Activated naive CD8-positive, alpha-beta T cell treated with anti-CD3 and anti-CD28 coated beads, Interleukin-2, amount 50 U/mL, for 16 hours (primary cell): ENCODE measurements around the gene POLL.
"Not testable (repeated sequence)": the region's sequence is repeated elsewhere in the genome, so short reads cannot be mapped to it uniquely, and the experiment has no call there.

Source experiments
- DNase-seq: peaks from one replicate; pipeline ENCODE4 v3.0.0-alpha.2; 2020; ENCODE audit warnings: low read depth, low spot score

The POLL gene

DNA sequence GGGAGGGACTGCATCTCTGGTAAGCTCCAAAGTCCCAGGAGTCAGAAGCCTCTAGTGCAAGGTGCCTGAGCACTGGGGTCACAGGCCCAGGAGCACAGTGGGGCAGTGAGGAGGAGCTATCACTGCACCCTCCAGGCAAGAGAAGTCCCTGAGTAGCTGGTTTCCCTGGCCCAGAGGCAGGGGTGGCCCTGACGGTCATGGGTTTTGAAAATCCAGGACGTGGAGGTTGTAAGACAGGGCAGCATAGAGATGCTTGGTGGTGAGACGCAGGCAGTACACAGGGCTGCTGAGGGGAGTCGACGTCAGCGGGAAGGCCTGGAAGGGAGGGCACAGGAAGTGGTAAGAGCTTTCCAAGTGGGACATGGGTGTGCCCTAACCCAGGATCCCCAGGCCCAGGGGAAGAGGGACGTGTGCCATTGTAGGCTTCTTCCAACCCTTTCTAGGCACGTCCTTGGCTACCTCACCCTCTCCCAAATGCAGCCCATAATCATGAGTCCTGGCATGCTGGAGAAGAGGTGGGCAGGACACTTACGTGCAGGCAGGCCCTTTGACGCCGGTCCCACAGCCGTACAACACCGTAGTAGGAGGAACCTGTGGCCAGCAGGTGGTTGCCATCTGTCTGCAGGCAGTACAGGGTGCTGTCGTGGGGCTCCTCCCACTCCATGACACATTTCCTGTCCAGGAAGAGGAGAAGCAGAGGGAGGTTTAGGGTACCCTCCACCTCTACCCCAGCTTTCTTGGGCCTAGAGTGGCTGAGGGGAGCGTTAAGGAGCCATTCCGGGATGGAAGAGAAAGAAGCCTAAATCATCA, 23.2 kb upstream of the POLL start:
- no peak for DNase-seq

DNA sequence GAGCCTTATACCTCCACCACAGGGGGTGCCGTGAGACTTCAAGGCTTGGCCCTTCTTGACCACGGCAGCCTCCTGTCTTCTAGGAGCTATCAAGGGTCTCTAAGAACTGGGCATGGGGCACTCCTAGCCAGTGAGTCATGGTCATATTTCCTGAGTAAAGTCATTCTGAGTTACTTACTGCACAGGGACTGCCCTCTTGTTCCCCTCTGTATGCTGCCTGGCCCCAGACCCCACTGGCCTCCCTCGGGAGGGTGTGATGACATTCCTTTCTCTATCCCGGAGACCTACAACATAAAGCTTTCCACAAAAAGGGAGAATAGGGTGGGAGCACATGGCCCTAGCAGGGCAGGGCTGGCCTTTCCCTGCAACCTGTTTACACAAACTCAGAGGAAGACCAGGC, 21.4 kb upstream of the POLL start:
- DNase-seq = no peak

DNA sequence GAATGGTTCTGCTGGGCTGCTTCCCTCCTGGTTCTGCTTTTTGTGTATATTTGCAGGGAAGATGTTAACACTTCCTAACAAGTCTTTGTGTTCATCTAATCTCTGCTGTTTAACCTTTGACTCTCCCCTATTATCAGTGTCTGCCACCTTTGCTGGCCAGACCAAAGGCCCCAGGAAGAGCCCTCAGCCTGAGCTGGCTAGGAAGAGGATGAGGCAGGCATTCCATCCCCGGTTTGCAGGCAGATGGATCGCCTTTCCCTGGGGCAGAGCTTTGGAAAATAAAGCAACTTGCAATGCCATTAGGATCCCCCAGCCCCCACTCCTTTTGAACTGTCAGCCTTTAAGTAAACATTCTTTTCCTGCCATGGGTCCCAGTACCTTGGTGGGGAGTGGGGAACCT, 19.1 kb upstream of the POLL start:
- no peak for DNase-seq

DNA sequence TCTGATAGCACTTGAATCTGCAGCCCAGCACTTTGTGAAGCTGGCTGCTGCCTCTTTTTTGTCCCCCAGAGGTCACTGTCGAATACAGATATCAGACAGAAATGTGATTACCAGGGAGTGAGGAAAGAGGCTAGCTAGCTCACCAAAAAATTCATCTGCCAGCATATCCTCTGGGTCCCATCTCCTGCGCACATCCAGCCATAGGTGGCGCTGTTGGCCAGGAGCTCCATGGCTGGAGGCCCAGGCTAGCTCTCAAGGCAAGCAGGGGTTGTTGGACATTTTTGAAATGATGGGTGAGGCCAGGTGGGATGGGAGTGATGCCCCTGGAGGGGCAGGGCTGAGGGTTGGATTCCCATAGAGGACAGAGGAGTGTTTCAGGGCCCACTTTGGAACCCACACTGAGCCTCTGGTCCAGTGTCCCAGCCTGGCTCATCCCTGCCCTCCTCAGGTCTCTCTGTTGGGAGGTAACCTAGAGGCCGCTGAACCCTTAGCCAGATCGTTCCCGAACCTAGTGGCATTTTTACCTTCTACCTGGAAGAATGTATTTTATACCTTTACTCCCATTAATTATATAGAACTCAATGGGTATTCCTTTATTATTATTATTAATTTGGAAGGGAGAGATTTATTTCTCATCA, 14.8 kb upstream of the POLL start:
- DNase-seq = peak; percentile 42

DNA sequence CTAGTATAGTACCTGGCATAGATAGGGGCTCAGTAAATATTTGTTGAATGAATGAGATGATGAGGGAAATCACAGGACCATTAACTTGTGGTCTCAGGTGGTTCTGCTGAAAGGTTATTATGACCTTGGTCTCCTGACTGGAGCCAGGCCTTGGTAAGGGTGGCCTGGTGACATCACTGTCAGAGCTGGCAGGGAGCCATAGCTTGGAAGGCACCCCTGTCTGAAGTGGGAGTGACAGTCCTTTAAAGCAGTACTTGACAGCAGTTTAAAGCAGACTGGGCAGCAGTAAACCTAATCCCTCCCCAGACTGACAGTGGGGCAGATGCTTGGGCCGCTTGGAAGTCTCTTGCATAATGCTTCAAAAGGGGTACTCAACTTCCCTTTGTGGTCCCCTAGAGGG, 13.5 kb upstream of the POLL start:
- DNase-seq = no peak

DNA sequence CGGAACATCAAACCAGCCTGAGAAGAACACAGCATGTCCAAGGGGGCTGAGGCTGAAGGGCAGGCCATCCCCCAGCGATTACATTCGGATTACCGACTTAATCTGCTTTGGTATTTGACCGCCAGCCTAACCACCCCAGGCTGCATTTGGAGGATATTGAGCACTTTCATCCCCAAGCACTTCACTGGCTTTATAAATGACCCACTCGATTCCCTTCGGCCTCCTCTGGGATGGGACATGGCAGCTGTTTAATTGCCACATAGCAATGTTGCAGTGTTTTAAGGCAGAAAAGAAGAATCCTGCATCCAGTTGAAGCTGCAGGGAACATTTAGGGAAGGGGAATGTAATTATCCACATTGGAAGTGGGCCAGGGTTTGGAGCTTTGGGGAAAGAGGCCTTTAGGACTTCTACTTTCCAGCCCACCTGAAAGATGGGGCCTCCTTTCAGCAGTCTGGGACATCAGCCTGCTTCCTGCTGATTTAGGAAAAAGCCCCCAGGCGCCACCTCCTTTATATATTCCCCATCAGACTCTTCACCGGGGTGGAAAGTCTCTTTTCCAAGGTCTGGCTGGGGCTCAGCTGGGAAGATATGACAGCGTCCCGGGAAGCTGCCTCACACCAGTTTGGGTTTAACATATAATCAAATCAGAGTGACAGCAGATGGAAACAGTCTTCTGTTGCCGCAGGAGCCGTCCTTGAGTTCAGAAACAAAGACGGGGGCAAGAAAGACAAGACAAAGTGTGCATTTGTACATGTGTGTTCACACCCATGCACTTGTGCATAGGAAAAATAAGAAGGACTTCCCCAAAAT, 9.2 kb upstream of the POLL start:
- DNase-seq = no peak

DNA sequence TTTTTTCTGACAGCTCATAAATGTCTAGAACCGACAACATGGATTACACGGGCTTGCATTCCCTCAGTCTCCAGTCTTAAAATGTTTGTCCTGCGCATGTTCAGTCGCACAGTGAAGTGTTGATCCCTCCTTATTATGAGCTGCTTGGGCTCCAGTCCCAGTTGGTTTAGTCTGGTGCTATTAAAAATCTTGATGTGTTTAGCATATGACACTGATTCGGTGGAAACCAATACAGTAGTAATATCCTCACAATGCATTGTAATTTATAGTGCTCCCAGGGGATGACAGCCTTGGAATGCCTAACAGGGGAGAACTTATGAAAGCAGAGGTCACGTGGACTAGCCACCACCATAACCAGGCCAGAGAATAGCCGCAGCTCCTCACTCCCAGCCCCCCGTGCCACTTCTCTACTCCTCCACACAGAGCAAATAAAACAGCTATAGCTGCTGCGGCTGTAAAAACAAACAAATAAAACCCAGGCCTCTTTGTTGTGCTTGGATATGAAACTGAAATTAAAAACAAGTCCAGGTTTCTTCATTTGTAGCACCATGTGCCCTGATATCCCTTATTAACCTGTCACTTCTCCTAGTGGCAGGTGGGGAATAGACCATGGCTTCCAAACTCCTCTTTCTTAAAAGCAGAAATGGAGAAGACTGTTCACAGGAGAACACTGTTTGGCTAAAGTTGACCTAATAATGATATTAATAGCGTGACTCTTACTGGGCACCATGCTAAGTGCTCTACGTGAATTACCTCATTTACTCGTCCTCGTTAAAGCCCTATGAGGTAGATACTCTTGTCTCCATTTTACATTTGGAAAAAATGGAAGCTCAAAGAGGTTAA, 7.8 kb upstream of the POLL start:
- no peak for DNase-seq

DNA sequence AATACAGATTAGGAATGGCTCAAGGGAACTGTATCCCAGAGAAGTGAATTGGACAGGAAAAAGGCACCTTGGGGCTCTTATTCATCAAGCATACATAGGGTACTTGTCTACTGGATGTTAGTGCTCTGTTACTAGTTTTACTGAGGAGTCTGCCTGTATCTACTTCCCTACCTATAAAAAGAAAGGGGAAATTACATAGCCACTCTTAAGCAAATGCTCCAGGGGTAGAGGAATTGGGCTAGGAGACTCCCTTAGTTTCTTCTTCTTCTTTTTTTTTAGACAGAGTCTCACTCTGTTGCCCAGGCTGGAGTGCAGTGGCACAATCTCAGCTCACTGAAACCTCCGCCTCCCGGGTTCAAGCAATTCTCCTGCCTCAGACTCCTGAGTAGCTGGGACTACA, 5.3 kb upstream of the POLL start:
- not testable (repeated sequence) for DNase-seq

DNA sequence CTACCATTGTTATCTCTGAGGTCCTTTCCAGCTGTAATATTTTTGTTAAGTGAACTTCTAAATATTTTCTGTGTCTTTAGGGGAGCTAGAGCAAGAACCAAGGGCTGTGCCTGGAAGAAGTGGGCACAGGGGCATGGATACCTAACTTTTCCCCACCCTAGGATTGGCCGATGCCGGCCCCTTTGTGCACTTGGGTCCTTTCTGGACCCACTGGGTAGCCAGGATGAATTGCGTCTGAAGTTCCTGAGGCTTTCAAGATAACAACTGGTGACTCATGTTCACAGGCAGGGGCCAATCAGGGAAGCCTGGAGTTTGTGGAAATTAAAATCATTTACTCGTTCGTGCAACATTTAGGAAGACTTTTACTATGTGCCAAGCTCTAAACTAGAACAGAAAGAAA, 822 bp upstream of the POLL start:
- DNase-seq = no peak

DNA sequence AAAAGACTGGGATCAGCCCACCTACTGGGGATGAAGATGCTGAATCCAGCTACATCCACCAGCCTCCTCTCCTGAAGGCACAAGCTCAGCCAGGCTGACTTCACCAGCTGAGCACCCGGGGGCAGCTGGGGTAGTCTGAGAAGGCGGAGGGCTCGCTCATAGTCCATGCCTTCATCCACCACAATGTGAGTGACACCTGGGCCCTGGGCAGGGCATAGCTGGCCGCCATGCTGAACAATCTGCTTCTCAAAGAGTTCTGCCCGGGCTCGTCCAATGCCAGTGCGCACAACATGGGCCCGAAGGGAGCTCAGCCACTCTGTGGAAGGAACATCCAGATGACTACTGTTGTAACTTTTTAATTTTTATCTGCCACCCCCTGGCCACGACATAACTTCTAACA, 2.2 kb downstream of the POLL start:
- DNase-seq = no peak

DNA sequence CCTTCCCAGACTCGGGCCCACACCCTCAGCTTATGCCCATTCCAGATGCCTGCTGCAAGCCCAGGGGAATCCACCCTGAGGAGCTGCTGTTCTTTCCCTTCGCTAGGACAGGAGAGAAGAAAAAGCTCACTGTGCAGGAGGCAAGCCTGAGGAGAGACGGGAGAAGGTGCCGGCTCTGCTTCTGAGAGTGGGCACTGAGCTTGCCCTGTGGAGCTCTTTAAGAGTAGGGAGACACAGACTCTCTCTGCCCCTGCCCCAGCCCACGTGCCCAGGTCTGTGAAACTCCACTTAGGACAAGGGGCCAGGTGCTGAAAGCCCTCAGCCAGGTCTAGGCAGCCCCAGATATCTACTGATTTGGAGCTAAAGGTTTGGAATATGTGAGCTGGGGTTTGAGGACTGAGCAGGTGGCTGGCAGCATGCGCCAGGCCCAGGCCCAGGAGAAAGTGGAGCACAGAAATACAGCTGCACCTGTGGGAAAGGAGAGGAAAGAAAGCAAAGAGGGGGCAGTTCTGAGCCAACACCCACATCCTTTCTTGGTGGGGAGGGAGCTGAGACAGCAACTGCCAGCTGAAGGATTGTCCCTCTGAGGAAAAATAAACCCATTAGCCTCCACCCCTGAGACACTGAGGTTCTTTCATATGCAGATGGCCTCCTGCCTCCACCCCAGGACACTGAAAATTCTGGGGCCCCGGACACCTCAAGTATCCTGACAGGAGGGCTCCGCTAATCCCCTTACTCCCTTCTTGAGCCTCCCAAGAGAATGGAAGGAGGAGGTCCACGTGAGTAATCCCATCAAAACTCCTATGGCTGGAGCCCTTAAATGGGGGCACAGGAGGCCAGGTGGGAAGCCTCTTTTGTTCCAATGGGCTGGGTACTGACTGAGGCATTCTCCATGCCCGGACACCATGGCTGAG, 7.3 kb downstream of the POLL start:
- no peak for DNase-seq

DNA sequence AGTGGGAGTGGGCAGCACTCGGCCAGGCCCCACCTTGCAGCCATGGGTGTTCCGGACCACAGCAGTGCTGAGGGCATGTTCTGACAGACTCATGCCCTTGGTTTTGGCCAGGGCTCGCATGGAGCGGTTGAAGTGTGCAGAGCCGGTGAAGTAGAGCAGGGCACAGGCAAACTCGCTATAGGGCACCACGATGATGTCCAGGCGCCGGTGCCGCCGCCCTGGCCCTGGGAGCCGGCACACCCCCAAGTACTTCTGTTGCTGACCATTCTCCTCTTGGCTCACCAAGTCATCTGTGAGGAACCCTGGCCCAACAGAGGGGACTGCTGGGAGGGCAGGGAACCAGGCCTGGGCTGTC, 8.6 kb downstream of the POLL start:
- DNase-seq = no peak

DNA sequence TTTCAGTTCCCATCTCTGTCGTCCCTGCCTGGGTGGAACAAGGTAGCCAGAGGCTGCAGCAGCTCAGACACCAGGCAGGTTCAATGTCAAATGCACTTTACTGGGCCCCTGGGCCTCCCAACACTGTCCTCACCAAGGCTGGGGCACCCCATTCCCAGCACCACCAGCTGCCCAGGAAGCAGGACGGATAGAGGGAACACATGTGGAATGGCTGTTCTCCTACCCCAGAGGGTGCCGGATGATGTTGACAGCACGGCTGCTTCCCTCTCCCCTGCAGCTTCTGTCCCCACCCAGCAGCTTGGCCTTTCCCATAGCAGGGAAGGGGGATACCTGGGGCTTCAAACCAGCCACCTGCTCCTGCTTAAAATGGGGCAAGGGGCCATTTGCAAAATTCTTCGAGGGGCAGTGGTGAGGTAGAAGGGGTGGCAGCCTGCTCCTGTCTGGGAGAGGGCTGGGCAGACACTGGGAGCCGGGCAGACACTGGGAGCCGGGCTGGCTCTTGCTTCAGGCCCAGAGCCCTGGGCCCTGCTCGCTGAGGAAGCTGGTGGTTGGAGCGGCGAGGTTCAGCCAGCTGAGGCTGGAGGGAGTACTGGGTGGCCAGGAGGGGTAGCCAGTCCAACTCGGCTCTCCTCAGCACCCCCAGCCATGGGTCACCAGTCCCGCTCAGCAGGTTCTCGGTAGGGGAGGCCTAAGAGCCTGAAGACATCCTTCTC, 9.1 kb downstream of the POLL start:
- DNase-seq = no peak

DNA sequence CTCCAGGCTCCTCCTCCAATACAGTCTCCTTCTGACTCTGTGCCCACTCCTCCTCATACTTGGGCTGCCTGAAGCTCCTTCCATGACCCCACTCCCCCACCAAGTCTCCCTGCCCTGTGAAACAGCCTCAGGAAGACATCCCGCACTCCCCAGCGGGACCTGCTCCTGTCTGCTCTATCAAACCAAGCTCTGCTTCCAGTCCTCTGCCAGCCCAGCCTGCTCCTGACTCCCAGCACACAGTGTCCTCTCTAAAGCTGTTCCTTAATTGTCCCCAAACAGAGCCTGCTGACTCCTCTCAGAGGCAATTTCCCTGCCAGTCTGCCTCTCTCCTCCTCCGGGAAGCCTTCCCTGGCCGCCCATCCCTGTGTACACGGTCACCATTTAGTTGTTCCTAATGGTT, 9.9 kb downstream of the POLL start:
- no peak for DNase-seq

DNA sequence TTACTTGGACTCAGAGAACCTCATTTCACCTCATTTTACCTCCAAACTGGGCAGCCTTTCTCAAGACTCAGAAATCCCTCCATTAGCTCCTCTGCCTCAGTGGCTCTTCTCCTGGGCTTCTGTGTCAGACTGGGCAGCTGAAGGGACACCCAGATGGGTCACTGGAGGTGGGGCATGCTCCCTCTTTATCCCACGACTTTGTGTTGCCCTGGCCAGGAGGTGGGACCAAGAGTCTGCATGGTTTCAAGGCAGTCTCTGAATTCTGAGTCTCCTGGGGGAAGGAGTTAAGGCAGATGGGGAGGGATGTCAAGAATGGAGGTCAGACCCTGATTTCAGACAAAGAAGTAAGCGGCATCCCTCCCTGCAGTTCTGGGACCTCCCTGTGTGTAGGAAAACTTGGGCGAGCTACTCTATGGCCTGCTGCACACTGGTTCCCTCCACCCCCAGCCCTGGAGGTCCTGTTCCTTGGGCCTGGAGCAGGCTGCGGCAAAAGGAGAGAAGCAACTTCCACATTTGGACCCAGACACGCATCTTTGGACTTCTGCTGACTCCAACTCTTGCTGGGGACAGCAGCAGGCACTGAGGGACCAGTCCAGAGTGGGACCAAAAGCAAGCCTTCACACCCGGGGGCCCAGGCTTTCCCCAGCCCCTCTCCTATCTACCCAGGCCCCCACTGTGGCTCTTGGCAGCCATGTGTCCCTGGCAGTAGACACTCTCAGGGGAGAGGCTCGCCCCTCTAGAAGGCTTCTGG, 10.8 kb downstream of the POLL start:
- no peak for DNase-seq

DNA sequence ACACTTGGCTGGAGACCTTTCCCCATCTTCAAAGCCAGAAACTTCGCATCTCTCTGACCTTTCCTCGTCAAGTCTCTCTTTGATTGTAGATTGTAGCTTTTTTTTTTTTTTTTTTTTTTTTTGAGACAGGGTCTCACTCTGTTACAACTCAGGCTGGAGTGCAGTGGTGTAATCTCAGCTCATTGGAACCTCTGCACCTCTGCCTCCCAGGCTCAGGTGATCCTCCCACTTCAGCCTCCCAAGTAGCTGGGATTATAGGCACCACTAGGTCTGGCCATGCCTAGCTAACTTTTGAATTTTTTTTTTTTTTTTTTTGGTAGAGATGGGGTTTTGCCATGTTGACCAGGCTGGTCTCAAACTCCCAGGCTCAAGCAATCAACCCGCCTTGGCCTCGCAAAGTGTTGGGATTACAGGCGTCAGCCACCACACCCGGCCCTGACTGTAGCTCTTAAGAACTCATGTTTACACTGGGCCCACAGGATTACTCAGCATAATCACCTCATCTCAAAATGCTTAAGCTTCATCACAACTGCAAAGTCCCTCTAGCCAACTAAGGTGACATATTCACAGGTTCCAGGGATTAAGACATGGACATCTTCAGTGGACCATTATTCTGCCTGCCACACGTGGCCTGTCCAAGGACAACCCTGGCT, 11.7 kb downstream of the POLL start:
- DNase-seq = no peak

DNA sequence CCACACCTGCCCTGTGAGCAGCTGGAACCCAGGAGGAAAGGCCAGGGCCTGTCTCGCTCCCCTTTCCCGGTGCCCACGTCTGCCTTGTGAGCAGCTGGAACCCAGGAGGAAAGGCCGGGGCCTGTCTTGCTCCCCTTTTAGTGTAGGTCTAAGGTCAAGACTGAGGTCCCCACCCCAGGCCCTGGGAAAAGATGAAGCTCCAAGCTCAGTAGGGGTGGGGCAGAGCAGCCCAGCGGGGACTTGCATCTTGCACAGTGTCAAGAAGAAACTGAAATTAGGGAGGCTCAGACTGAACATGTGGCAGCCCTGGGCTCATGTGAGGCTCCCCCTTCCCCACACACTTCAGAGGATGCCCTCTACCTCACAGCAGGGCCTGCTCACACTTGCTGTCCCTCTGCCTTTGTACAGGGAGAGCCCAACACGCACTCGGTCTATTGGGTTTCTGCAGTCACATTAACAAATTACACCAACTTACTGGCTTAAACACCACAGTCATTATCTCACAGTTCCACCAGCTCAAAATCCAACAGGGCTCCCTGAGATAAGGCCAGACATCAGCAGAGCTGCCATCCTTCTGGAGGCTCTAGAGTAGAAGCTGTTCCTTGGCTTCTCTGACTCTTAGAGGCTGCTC, 12.4 kb downstream of the POLL start:
- no peak for DNase-seq

DNA sequence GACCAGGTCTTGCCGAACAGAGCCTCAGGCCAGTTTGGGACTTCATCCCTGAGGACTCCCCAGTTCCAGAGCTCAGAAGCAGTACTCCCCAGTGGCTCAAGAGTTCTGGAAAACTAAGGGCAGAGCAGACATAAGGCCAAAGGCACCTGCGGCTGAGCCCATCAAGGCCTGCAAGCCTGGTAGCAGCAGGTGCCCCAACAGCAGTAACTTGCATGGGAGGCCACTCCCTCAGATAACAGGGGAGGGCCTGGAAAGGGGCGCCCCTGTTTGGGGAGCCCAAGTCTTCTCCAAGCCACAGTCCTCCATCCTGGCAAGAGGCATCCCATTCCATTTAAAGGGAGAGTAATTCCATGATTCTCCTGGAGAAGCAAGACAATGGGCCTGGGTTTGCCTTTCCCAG, 13.0 kb downstream of the POLL start:
- DNase-seq = no peak
